ENCODE data around the gene USP7. TPM values are rescaled to one million over a fixed set of nuclear protein-coding genes. Genes with fewer than 3 reads are reported as not detected.

Gene USP7
- total RNA-seq, 3 donors from 2014 or later = 87.9 to 156 (median 118) TPM

- DNase-seq (ENCODE audit: low spot score in 2 of 2) = no peak
- H3K36me3 ChIP-seq = no peaks in the 10 kb centered on the region
- TF ChIP-seq CTCF (IDR thresholded peaks at IDR 0.05) = no peak
- TF ChIP-seq POLR2A (IDR thresholded peaks at IDR 0.05) = no peak
- TF ChIP-seq POLR2AphosphoS5 (IDR thresholded peaks at IDR 0.05) = peak in 1 of 3 donors; percentile 32
- peaks cover 0 to 38% of the 10 kb centered on the region in 2 donors for H3K4me1 ChIP-seq
- H3K27ac ChIP-seq = no peak overlapping the region
- no peaks in the 10 kb centered on the region for H3K9me3 ChIP-seq
- H3K4me3 ChIP-seq = no peak overlapping the region
- intact Hi-C loops (cut with DNase I; ENCODE audit: low total_unique reads) = no loop called here
- H3K27me3 ChIP-seq = no peaks in the 10 kb centered on the region
Observed at GRCh38 chr16:8956265-8957062, 7.2 kb downstream of the USP7 start.

- Histone ChIP-seq H3K9me3 (no peaks in the 10 kb centered on the region), H3K36me3 (no peaks in the 10 kb centered on the region), H3K4me3 (no peak overlapping the region), H3K4me1 (peaks cover 0 to 33% of the 10 kb centered on the region in 2 donors), H3K27me3 (no peaks in the 10 kb centered on the region), H3K27ac (no peak overlapping the region)
- no peak for TF ChIP-seq POLR2A (IDR thresholded peaks at IDR 0.05)
- TF ChIP-seq CTCF (IDR thresholded peaks at IDR 0.05) = no peak
- TF ChIP-seq POLR2AphosphoS5 (IDR thresholded peaks at IDR 0.05) = no peak
- intact Hi-C loops (cut with DNase I; ENCODE audit: low total_unique reads) = no loop called here
- no peak for DNase-seq (ENCODE audit: low spot score in 2 of 2)
Observed at GRCh38 chr16:8955828-8956227, 7.9 kb downstream of the USP7 start.

- peaks cover 0 to 19% of the 10 kb centered on the region in 2 donors for H3K4me1 ChIP-seq
Observed at GRCh38 chr16:8953064-8953463, 10.6 kb downstream of the USP7 start.

GRCh38 chr16:8952281-8952751 is 11.4 kb downstream of the USP7 start:
- DNase-seq (ENCODE audit: low spot score in 2 of 2) = no peak
- TF ChIP-seq POLR2AphosphoS5 (IDR thresholded peaks at IDR 0.05) (no peak), CTCF (IDR thresholded peaks at IDR 0.05) (no peak), POLR2A (IDR thresholded peaks at IDR 0.05) (no peak)
- H3K27me3 ChIP-seq = no peaks in the 10 kb centered on the region
- intact Hi-C loops (cut with DNase I; ENCODE audit: low total_unique reads) = no loop called here
- no peaks in the 10 kb centered on the region for H3K9me3 ChIP-seq
- H3K4me3 ChIP-seq = no peak overlapping the region
- H3K4me1 ChIP-seq = peaks cover 0 to 18% of the 10 kb centered on the region in 2 donors
- H3K27ac ChIP-seq = no peak overlapping the region
- no peaks in the 10 kb centered on the region for H3K36me3 ChIP-seq

More at GRCh38 chr16:8953064-8953463, 10.6 kb downstream of the USP7 start:
- Histone ChIP-seq H3K4me3 (no peak overlapping the region), H3K9me3 (no peaks in the 10 kb centered on the region), H3K27me3 (no peaks in the 10 kb centered on the region), H3K36me3 (no peaks in the 10 kb centered on the region), H3K27ac (no peak overlapping the region)
- no peak for DNase-seq (ENCODE audit: low spot score in 2 of 2)
- intact Hi-C loops (cut with DNase I; ENCODE audit: low total_unique reads) = no loop called here
- TF ChIP-seq POLR2AphosphoS5 (IDR thresholded peaks at IDR 0.05) (no peak), CTCF (IDR thresholded peaks at IDR 0.05) (no peak), POLR2A (IDR thresholded peaks at IDR 0.05) (no peak)

Measured in breast epithelium (tissue), 4 donors.